ENCODE data around the gene HTT. TPM values are rescaled to one million over a fixed set of nuclear protein-coding genes. Genes with fewer than 3 reads are reported as not detected.

Gene HTT
- total RNA-seq, 2 experiments from 2014 or later, result 56.9 to 62.6 TPM

GRCh38 chr4:3122081-3122563, 47.6 kb downstream of the HTT start:
- CTCF ChIA-PET, result interaction anchor here (3.3 kb wide), 1 partner anchor 15 kb away, joined by 9 read pairs; no protein-coding TSS in a partner anchor

GRCh38 chr4:3123181-3123671, 48.7 kb downstream of the HTT start:
- Histone ChIP-seq H3K9me3 (ENCODE audit: control insufficient read depth in 1 of 2, insufficient read depth in 1 of 2, low read length in 2 of 2) (no peaks in the 10 kb centered on the region), H3K4me1 (ENCODE audit: insufficient read depth, low read length) (peaks cover 6% of the 10 kb centered on the region), H3K4me3 (ENCODE audit: low read length) (no peak overlapping the region), H3K36me3 (ENCODE audit: insufficient read depth, low read length) (peaks cover 66% of the 10 kb centered on the region), H3K27me3 (ENCODE audit: control insufficient read depth in 1 of 2, insufficient read depth in 2 of 2, low read length in 2 of 2) (no peaks in the 10 kb centered on the region), H3K27ac (ENCODE audit: low read depth in 1 of 2, low read length in 2 of 2) (no peak overlapping the region)
- POLR2A ChIA-PET, result no interaction called here
- DNase-seq, result no peak
- no peak for ATAC-seq (ENCODE audit: poor library complexity)
- no peaks in the 10 kb centered on the region for H3K27me3 Mint-ChIP-seq
- H3K36me3 Mint-ChIP-seq (ENCODE audit: low read depth), result peaks cover 81% of the 10 kb centered on the region
- H3K4me3 Mint-ChIP-seq, result no peak overlapping the region
- intact Hi-C loops (cut with DNase I, micrococcal nuclease), result no loop called here
- CTCF ChIA-PET, result interaction anchor here (0.6 to 3.3 kb wide), 2 partner anchors 16 to 282 kb away, joined by 3 to 9 read pairs; no protein-coding TSS in a partner anchor
- H3K4me1 Mint-ChIP-seq (ENCODE audit: low read depth), result peaks cover 14% of the 10 kb centered on the region
- no peak for TF ChIP-seq CTCF (IDR thresholded peaks at IDR 0.05)
- no peak overlapping the region for H3K27ac Mint-ChIP-seq
- H3K9me3 Mint-ChIP-seq, result no peaks in the 10 kb centered on the region

More at GRCh38 chr4:3122081-3122563, 47.6 kb downstream of the HTT start:
- Mint-ChIP-seq H3K36me3 (ENCODE audit: low read depth) (peaks cover 84% of the 10 kb centered on the region), H3K4me3 (peak overlapping the region; percentile 46), H3K9me3 (no peaks in the 10 kb centered on the region), H3K27ac (peak overlapping the region; percentile 73), H3K27me3 (no peaks in the 10 kb centered on the region), H3K4me1 (ENCODE audit: low read depth) (peaks cover 14% of the 10 kb centered on the region)
- H3K27ac ChIP-seq (ENCODE audit: low read depth in 1 of 2, low read length in 2 of 2), result no peak overlapping the region
- H3K4me1 ChIP-seq (ENCODE audit: insufficient read depth, low read length), result peaks cover 6% of the 10 kb centered on the region
- no peaks in the 10 kb centered on the region for H3K27me3 ChIP-seq (ENCODE audit: control insufficient read depth in 1 of 2, insufficient read depth in 2 of 2, low read length in 2 of 2)
- intact Hi-C loops (cut with DNase I, micrococcal nuclease), result no loop called here
- no peak for TF ChIP-seq CTCF (IDR thresholded peaks at IDR 0.05)
- H3K9me3 ChIP-seq (ENCODE audit: control insufficient read depth in 1 of 2, insufficient read depth in 1 of 2, low read length in 2 of 2), result no peaks in the 10 kb centered on the region
- ATAC-seq (ENCODE audit: poor library complexity) (no peak), DNase-seq (peak in 1 of 14 experiments; percentile 10)
- H3K4me3 ChIP-seq (ENCODE audit: low read length), result no peak overlapping the region
- POLR2A ChIA-PET, result no interaction called here
- peaks cover 62% of the 10 kb centered on the region for H3K36me3 ChIP-seq (ENCODE audit: insufficient read depth, low read length)

- peaks cover 80% of the 10 kb centered on the region for H3K36me3 Mint-ChIP-seq (ENCODE audit: low read depth)
- no peak overlapping the region for H3K27ac Mint-ChIP-seq
- CTCF ChIA-PET, result interaction anchor here (1.8 kb wide), 1 partner anchor 17 kb away, joined by 5 read pairs; no protein-coding TSS in a partner anchor
Measured at GRCh38 chr4:3124070-3124767, 49.7 kb downstream of the HTT start.

More at GRCh38 chr4:3124070-3124767, 49.7 kb downstream of the HTT start:
- DNase-seq (no peak), ATAC-seq (ENCODE audit: poor library complexity) (no peak)
- H3K4me1 Mint-ChIP-seq (ENCODE audit: low read depth), result peaks cover 14% of the 10 kb centered on the region
- H3K4me3 Mint-ChIP-seq, result no peak overlapping the region
- H3K4me1 ChIP-seq (ENCODE audit: insufficient read depth, low read length), result peaks cover 6% of the 10 kb centered on the region
- no peak for TF ChIP-seq CTCF (IDR thresholded peaks at IDR 0.05)
- POLR2A ChIA-PET, result no interaction called here
- no peaks in the 10 kb centered on the region for H3K27me3 ChIP-seq (ENCODE audit: control insufficient read depth in 1 of 2, insufficient read depth in 2 of 2, low read length in 2 of 2)
- no peaks in the 10 kb centered on the region for H3K9me3 Mint-ChIP-seq
- peaks cover 72% of the 10 kb centered on the region for H3K36me3 ChIP-seq (ENCODE audit: insufficient read depth, low read length)
- intact Hi-C loops (cut with DNase I, micrococcal nuclease), result no loop called here
- no peak overlapping the region for H3K4me3 ChIP-seq (ENCODE audit: low read length)
- H3K27ac ChIP-seq (ENCODE audit: low read depth in 1 of 2, low read length in 2 of 2), result no peak overlapping the region
- H3K9me3 ChIP-seq (ENCODE audit: control insufficient read depth in 1 of 2, insufficient read depth in 1 of 2, low read length in 2 of 2), result no peaks in the 10 kb centered on the region
- no peaks in the 10 kb centered on the region for H3K27me3 Mint-ChIP-seq
